GM18505 (cell line): ENCODE data around the gene MAP4.
"Not testable (repeated sequence)": the region's sequence is repeated elsewhere in the genome, so short reads cannot be mapped to it uniquely, and the experiment has no call there.

Experiments used
- ATAC-seq: cut with Tn5 transposase; IDR thresholded peaks from one replicate; pipeline ENCODE4 v1.9.1; 2021; ENCODE audit not compliant: unreplicated experiment
- POLR2A ChIP-seq: IDR thresholded peaks from 4 replicates; pipeline ENCODE4 v1.6.1; 2011; ENCODE audit warnings: borderline replicate concordance; ENCODE audit not compliant: insufficient read depth, insufficient read length; ENCODE audit errors: extremely low read depth

MAP4 gene

DNA sequence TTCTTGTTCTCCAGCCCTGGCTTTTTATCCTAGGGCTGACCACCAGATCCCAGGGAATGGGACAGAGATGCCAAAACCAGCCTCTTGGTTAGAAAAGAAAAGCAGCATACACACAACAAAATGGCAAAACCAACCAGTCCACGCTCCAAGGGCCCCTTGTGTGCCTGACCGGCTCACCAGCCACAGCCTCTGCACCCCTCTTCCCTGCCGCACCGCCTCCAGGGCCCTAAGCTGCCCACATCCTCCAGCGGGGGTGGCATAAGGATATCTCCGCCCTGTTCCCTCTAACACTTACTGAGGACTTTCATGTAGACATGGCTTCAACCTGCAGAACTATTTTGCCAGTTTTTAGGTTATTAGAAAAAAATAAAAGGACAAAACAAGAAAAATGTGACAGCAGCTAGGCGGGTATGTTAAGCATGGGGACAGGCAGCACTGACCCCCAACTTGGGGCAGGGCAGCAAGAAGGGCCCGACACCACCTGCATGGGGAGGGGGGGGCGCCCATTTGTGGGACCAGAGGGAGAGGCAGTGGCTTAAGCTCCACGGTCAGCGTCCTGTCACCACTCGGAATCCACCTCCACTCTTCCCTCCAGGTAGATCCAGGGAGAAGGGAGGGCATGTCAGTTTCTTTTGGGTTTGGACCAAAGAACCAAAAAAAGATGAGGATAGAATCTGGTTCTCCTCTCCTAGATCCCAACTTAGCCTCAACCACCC is 164.2 kb downstream of the MAP4 start:
- no peak for TF ChIP-seq POLR2A
- no peak for ATAC-seq

DNA sequence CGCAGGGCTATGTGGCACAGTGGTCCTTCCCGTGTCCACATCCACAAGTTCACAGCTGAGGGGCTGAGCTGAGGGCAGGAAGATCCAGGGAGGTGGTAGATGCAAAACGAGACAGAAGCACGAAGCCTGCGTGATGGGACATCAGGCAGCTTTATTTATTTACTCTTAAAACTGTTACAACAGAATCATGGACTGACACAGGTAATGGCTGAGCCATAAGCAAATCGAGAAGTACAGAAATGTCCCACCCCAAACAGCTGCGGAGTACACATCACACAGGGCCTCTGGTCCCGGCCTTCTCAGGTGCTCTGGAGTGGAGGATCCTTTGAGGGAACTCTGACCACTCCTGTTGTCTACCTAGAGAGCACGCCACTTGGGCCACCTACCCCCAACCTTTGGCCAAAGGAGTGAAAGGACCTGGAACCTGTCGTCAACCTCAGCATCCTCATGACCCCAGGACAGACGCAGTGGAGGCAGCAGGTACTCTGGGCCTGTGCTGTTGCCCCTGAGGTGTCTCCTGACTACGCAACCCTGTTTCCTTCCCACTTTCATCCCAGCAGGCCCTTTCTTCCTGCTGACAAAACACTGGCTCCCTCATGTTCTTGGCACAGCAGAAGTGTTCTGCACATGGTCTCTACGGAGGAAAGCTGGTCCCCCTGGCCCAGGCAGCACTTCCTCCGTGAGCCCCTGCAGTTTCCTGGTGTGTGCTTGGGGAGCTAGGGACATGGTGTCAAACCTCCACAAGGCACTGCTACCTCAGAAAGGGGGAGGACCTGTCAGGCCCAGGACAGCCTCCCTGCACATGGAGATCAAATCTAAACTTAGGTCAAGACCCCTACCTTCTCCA is 165.4 kb downstream of the MAP4 start:
- TF ChIP-seq POLR2A: no peak
- no peak for ATAC-seq

DNA sequence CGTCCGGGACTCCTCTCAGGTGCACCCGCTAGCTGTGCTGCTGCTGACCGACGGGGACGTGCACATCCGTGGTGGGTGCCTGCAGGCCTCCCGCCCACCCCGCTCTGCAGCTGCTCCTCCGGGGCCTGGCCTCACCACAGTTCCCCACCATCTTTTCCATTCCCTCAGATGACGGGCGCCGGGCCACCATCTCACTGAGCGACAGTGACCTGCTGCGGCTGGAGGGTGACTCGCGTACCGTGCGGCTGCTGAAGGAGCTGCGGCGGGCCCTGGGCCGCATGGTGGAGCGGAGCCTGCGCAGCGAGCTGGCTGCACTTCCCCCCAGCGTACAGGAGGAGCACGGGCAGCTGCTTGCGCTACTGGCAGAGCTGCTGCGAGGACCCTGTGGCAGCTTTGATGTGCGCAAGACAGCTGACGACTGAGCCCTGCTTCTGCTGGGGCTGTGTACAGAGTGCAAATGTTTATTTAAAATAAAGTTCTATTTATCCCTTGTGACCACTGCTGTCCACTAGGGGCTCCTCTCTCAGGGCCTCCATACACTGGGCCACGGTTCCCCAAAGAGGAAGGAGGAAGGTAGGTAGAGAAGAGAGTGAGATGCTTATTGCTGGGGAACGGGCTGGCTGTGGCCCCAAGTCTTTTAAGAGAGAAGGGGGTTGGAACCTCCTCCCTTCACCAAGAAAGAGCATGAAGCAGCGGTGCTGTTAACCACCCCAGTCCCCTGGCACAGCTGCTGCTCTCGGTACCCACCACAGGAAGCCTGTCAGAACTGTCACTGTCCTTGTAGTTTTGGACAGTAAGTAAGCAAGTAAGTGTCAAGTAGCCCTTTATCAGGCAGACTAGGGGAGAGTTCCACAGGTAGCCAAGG is 166.3 kb downstream of the MAP4 start:
- ATAC-seq: no peak
- TF ChIP-seq POLR2A: no peak

DNA sequence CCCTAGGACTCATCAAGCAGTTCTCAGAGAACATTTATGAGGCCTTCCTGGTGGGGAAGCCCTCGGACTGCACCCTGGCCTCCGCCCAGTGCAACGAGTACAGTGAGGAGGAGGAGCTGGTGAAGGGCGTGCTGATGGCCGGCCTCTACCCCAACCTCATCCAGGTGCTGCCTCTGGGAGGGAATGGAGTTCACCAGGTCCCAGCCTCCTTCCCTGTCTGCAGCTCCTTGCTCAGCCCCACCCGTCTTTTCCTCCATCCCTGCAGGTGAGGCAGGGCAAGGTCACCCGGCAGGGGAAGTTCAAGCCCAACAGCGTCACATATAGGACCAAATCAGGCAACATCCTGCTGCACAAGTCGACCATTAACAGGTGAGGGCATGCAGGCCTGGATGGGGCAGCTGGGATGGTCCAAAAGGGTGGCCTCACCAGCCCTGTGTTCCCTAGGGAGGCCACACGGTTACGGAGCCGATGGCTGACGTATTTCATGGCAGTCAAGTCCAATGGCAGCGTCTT is 167.0 kb downstream of the MAP4 start:
- ATAC-seq: no peak

DNA sequence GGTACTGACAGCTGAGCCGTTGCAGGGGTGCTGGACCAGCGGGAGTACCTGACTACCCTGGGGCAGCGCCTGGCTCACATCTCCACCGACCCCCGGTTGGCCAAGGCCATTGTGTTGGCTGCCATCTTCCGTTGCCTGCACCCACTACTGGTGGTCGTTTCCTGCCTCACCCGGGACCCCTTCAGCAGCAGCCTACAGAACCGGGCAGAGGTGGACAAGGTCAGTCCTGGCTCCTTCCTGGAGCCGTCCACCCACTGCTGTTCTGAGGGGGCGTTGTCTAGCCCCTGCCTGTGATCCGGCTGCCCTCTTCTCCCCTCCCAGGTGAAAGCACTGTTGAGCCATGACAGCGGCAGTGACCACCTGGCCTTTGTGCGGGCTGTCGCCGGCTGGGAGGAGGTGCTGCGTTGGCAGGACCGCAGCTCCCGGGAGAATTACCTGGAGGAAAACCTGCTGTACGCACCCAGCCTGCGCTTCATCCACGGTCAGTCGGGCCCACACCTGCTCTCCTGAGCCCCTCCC is 167.6 kb downstream of the MAP4 start:
- no peak for TF ChIP-seq POLR2A
- no peak for ATAC-seq

More for the DNA sequence above, 167.0 kb downstream of the MAP4 start:
- TF ChIP-seq POLR2A: no peak

DNA sequence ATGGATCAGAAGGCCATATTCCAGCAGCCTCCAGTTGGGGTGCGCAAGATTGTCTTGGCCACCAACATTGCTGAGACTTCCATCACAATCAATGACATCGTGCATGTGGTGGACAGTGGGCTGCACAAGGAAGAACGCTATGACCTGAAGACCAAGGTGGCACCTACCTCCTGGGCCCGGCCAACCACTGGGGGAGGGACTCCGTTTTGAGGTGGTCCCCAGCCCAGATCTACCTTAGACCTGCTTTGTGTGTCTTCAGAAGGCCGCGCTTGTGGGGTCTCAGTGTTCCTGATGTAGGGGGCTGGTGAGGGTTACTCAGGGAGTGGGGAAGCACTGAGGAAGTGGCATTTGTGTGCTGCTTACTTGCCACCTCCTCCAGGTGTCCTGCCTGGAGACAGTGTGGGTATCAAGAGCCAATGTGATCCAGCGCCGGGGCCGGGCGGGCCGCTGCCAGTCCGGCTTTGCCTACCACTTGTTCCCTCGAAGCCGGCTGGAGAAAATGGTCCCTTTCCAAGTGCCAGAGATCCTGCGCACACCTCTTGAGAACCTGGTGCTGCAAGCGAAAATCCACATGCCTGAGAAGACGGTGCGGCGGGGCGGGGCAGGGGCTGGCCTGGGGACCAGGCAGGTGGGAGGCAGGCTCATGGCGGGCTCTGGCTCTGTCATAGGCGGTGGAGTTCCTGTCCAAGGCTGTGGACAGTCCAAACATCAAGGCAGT is 168.3 kb downstream of the MAP4 start:
- no peak for ATAC-seq
- no peak for TF ChIP-seq POLR2A

DNA sequence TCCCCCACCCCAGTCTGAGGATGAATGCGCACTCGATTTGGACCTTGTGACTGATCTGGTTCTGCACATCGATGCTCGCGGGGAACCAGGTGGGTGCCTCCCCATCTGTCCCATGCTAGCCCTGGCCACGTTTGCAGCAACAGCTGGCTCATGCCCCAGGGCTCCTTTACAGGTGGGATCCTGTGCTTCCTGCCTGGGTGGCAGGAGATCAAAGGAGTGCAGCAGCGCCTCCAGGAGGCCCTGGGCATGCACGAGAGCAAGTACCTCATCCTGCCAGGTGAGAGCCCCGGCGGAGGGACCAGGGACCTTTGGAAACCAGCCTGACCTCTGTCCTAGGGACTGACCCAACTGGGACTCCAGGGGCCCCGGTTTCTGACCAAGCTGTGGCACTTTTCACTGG is 169.0 kb downstream of the MAP4 start:
- no peak for TF ChIP-seq POLR2A
- ATAC-seq: no peak

DNA sequence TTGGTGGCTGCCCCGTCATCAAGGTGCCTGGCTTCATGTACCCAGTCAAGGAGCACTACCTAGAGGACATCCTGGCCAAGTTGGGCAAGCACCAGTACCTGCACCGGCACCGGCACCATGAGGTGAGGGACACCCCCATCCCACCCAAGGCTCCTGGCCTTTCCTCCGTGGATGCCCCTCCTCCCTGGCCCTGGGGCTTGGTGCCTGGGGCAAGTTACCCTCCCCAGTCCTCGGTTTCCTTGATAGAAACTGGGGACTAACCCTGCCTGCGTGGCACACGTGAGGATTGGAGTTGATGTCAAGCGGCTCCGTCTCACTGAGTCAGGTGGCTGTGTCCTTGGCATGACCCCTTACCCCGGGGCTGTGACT is 169.4 kb downstream of the MAP4 start:
- TF ChIP-seq POLR2A: no peak
- no peak for ATAC-seq

DNA sequence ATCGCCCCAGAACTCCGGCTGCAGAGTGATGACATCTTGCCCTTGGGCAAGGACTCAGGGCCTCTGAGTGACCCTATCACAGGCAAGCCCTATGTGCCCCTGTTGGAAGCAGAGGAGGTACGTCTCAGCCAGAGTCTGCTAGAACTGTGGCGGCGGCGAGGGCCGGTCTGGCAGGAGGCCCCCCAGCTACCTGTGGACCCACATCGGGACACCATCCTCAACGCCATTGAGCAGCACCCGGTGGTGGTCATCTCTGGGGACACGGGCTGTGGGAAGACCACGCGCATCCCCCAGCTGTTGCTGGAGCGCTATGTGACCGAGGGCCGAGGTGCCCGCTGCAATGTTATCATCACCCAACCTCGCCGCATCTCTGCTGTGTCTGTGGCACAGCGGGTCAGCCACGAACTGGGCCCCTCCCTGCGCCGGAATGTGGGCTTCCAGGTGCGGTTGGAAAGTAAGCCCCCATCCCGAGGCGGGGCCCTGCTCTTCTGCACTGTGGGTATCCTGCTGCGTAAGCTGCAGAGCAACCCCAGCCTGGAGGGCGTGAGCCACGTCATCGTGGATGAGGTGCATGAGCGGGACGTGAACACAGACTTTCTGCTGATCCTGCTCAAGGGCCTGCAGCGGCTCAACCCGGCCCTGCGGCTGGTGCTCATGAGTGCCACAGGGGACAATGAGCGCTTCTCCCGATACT is 169.9 kb downstream of the MAP4 start:
- no peak for ATAC-seq
- no peak for TF ChIP-seq POLR2A

GRCh38 chr3:47841786-47842349 is 174.3 kb downstream of the MAP4 start:
- no peak for TF ChIP-seq POLR2A
- no peak for ATAC-seq

GRCh38 chr3:47838503-47838902 is 177.7 kb downstream of the MAP4 start:
- no peak for TF ChIP-seq POLR2A

GRCh38 chr3:47836986-47837385 is 179.2 kb downstream of the MAP4 start:
- no peak for TF ChIP-seq POLR2A
- no peak for ATAC-seq

More at GRCh38 chr3:47838503-47838902, 177.7 kb downstream of the MAP4 start:
- no peak for ATAC-seq

- not testable (repeated sequence) for ATAC-seq
These were observed 186.7 kb downstream of the MAP4 start for GRCh38 chr3:47829482-47829881.
